IPS-18c (cell line): ENCODE measurements around the gene GPAM.
"Not testable (repeated sequence)": the region's sequence is repeated elsewhere in the genome, so short reads cannot be mapped to it uniquely, and the experiment has no call there.

Experiments
- H3K4me3 ChIP-seq: 2 replicates; pipeline ENCODE4 v1.7.0; 2013; ENCODE audit warnings: low read depth, mild to moderate bottlenecking, low read length, moderate library complexity; ENCODE audit not compliant: insufficient read depth
- H3K9me3 ChIP-seq: one replicate; pipeline ENCODE4 v1.6.1; 2013; ENCODE audit warnings: mild to moderate bottlenecking, low read length, moderate library complexity; ENCODE audit not compliant: control insufficient read depth, insufficient read depth

GPAM gene

GRCh38 chr10:112197662-112198061 is 14.1 kb upstream of the GPAM start:
- H3K9me3 ChIP-seq, H3K4me3 ChIP-seq: not testable (repeated sequence)

DNA sequence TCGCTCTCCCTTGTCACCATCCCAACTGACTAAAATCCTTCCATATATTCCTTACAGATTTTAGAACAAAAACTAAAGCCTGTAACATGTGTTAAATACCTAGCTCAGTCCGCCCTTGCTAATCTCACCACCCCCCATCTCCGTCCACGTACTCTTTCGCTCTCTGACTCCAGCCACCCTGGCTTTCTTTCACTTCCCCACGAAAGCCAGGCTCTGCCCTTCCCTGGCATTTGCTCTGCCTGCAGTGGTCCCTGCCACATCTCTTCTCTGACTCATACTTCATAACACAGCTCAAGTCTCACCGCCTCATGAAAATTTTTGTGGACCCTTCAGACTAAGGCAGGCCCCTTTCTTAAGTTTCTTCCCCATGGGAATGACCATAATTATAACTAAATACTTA is 11.7 kb upstream of the GPAM start:
- no peaks in the 10 kb centered on the region for H3K9me3 ChIP-seq
- no peak overlapping the region for H3K4me3 ChIP-seq

- Histone ChIP-seq H3K9me3 (no peaks in the 10 kb centered on the region), H3K4me3 (no peak overlapping the region)
Measured at GRCh38 chr10:112191791-112192190, 8.2 kb upstream of the GPAM start.

GRCh38 chr10:112191041-112191590 is 7.6 kb upstream of the GPAM start:
- H3K4me3 ChIP-seq = no peak overlapping the region
- H3K9me3 ChIP-seq = no peaks in the 10 kb centered on the region

GRCh38 chr10:112189465-112189864 is 5.9 kb upstream of the GPAM start:
- Histone ChIP-seq H3K9me3 (no peaks in the 10 kb centered on the region), H3K4me3 (no peak overlapping the region)

- Histone ChIP-seq H3K4me3 (no peak overlapping the region), H3K9me3 (no peaks in the 10 kb centered on the region)
Measured at GRCh38 chr10:112187527-112187926, 4.0 kb upstream of the GPAM start.

DNA sequence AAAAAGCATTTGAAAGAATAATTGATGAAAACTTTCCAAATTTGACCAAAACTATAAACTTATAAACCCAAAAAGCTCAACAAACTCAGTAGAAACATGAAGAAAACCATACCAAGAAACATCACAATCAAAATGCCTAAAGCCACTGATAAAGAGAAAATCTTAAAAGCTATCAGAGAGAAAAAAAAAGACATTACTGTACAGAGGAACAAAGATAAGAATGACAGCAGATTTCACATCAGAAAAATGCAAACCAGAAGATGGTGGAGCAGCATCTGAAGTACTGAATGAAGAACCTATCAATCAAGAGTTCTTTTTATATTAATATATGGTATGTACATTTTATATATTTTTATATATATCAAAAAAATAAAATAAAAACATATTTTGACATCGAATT is 2.4 kb upstream of the GPAM start:
- H3K9me3 ChIP-seq = no peaks in the 10 kb centered on the region
- H3K4me3 ChIP-seq = no peak overlapping the region

GRCh38 chr10:112184379-112184778 is 814 bp upstream of the GPAM start:
- H3K9me3 ChIP-seq = no peaks in the 10 kb centered on the region
- 0 out of 2 replicates have a peak overlapping the region, but pooled peaks have one; percentile 88 for H3K4me3 ChIP-seq

DNA sequence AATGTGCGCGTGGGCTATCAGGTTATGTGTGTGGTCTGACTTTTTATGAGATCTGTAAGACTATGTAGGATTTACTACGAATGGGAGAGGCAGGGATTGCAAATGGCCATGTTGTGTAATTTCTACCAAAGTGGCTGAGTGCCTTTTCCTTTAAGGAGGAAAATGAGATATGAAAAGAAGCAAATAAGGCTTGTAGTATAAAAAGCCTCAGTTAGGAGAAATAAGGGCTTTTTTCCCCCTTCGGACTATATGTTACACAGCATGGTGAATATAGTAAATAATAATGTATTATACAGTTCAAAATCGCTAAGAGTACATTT is 447 bp upstream of the GPAM start:
- Histone ChIP-seq H3K9me3 (no peaks in the 10 kb centered on the region), H3K4me3 (peak overlapping the region; percentile 88)

DNA sequence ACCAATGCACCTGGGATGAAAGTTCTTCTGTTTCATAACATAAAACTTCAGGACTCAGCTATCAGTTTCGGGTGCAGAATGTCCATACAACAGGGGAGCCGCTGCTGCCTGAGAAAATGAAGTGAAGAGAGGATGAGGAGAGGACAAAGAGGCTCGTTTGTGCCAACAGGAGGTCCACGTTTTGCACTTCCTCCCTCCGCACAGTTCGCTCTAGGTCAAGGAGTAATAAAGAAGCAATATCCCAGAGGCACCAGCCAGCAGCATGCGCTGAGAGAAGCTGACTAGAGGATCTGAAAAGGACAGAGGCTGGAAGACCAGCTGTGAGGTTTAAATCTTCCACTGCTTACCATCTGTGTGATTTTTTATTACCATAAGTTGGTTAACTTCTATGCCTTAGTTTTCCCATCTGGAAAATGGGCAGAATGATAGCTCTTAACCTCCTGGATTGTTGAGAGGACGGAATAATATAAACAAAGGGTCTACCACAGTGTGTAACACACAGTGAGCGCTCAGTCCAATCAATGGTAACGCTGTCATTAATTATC is 709 bp downstream of the GPAM start:
- Histone ChIP-seq H3K4me3 (peak overlapping the region; percentile 88), H3K9me3 (no peaks in the 10 kb centered on the region)

- H3K4me3 ChIP-seq = no peak overlapping the region
- no peaks in the 10 kb centered on the region for H3K9me3 ChIP-seq
Measured at GRCh38 chr10:112177247-112177646, 6.3 kb downstream of the GPAM start.

- H3K4me3 ChIP-seq = no peak overlapping the region
- no peaks in the 10 kb centered on the region for H3K9me3 ChIP-seq
Measured at GRCh38 chr10:112176543-112176942, 7.0 kb downstream of the GPAM start.

DNA sequence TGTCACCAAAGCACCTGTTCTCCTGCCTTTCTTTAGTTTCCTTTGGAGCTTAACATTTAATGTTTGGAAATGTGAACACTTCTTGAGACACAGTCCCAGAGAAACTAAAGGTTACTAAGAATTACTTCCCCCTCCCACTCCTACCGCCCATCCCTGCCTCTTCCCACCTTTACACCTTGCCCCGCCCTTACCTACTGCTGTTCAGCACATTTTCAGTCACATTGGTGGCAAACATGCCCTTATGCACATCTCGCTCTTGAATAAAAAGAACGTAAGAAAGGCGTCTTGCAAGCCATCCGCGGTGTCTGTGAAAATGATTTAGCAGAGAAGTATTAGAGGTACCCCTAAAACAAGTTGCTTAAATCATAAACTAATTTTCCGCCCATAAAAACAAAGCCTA is 8.2 kb downstream of the GPAM start:
- Histone ChIP-seq H3K4me3 (no peak overlapping the region), H3K9me3 (no peaks in the 10 kb centered on the region)

- H3K9me3 ChIP-seq = no peaks in the 10 kb centered on the region
- no peak overlapping the region for H3K4me3 ChIP-seq
Measured at GRCh38 chr10:112173206-112173605, 10.4 kb downstream of the GPAM start.

- H3K4me3 ChIP-seq = no peak overlapping the region
Measured at GRCh38 chr10:112168733-112169132, 14.8 kb downstream of the GPAM start.

GRCh38 chr10:112166800-112167199 is 16.8 kb downstream of the GPAM start:
- H3K4me3 ChIP-seq = no peak overlapping the region
- no peaks in the 10 kb centered on the region for H3K9me3 ChIP-seq

More at GRCh38 chr10:112168733-112169132, 14.8 kb downstream of the GPAM start:
- H3K9me3 ChIP-seq = no peaks in the 10 kb centered on the region

GRCh38 chr10:112161757-112162518 is 21.6 kb downstream of the GPAM start:
- Histone ChIP-seq H3K4me3 (no peak overlapping the region), H3K9me3 (peaks cover 4% of the 10 kb centered on the region)

GRCh38 chr10:112160834-112161233 is 22.7 kb downstream of the GPAM start:
- H3K4me3 ChIP-seq = no peak overlapping the region
- peaks cover 4% of the 10 kb centered on the region for H3K9me3 ChIP-seq

GRCh38 chr10:112159469-112159868 is 24.1 kb downstream of the GPAM start:
- Histone ChIP-seq H3K9me3 (peaks cover 4% of the 10 kb centered on the region), H3K4me3 (no peak overlapping the region)
